Natural killer cell (primary cell): ENCODE results near the gene POLR1A. TPM values are rescaled to one million over a fixed set of nuclear protein-coding genes. Genes with fewer than 3 reads are reported as not detected.
A peak's percentile ranks its signal among the peaks of the same experiment; 100 is the strongest.

ENCODE experiments used
- ATAC-seq, 3 donors: fragments of 150-1000 bp in 2 of 3; fragments of 200-7000 bp in 1 of 3; cut with Tn5 transposase; 1 replicate in 1 of 3; 2 replicates in 2 of 3; pipeline ENCODE4 v1.10.0; 2021; ENCODE audit warnings: mild to moderate bottlenecking in 2 of 3, moderate library complexity in 2 of 3
- DNase-seq, 2 donors: peaks; one replicate each; pipeline versions ENCODE4 v3.0.0 to v3.0.0-alpha.2; 2013 to 2021; ENCODE audit warnings: mixed read lengths in 1 of 2
- H3K27ac ChIP-seq: one replicate; pipeline ENCODE4 v1.5.1; 2013; ENCODE audit warnings: mild to moderate bottlenecking, low read length
- H3K27me3 ChIP-seq: one replicate; pipeline ENCODE4 v1.6.1; 2013; ENCODE audit warnings: low read length; ENCODE audit not compliant: control insufficient read depth, insufficient read depth
- H3K36me3 ChIP-seq: one replicate; pipeline ENCODE4 v1.6.1; 2013; ENCODE audit warnings: low read length; ENCODE audit not compliant: control insufficient read depth, insufficient read depth
- H3K4me1 ChIP-seq: one replicate; pipeline ENCODE4 v1.6.1; 2013; ENCODE audit warnings: low read length; ENCODE audit not compliant: control insufficient read depth, insufficient read depth
- H3K4me3 ChIP-seq: one replicate; pipeline ENCODE4 v1.5.1; 2013; ENCODE audit warnings: low read length
- H3K9me3 ChIP-seq: one replicate; pipeline ENCODE4 v1.6.1; 2013; ENCODE audit warnings: low read length; ENCODE audit not compliant: control insufficient read depth, insufficient read depth
- H3K27ac Mint-ChIP-seq, 2 donors: one replicate each; pipeline ENCODE4 v1.8.0; 2022; ENCODE audit warnings: mild to moderate bottlenecking in 2 of 2, mixed read lengths in 2 of 2, moderate library complexity in 1 of 2
- H3K27me3 Mint-ChIP-seq, 2 donors: one replicate each; pipeline ENCODE4 v1.8.0; 2022; ENCODE audit warnings: low read depth in 2 of 2, mixed read lengths in 2 of 2
- H3K36me3 Mint-ChIP-seq: one replicate; pipeline ENCODE4 v1.8.0; 2022; ENCODE audit warnings: mixed read lengths
- H3K4me1 Mint-ChIP-seq, 2 donors: one replicate each; pipeline ENCODE4 v1.8.0; 2022; ENCODE audit warnings: mixed read lengths in 2 of 2
- H3K4me3 Mint-ChIP-seq: one replicate; pipeline ENCODE4 v1.8.0; 2022; ENCODE audit warnings: mild to moderate bottlenecking, moderate library complexity, mixed read lengths
- H3K9me3 Mint-ChIP-seq, 2 donors: one replicate each; pipeline ENCODE4 v1.8.0; 2022; ENCODE audit warnings: mixed read lengths in 2 of 2
- CTCF ChIP-seq: fragments of 200-600 bp; IDR thresholded peaks from one replicate; pipeline ENCODE4 v1.8.0; 2022; ENCODE audit warnings: antibody characterized with exemption
- WGBS: methylation state at CpG from one replicate; pipeline ENCODE4 v1.1.7; 2013; ENCODE audit warnings: missing lambda C conversion rate; ENCODE audit not compliant: insufficient coverage; 5-methylcytosine and 5-hydroxymethylcytosine counted together
- intact Hi-C: fragments of 100-400 bp; cut with micrococcal nuclease; formaldehyde crosslinking; loops from one replicate; pipeline ENCODE4 v1.14.2; 2022
- total RNA-seq, 4 donors: library from RNA; stranded (reverse); fragments of 120-200 nt in 1 of 4; gene quantifications; one replicate each; pipeline versions ENCODE4 v1.2.3 to v1.2.4, GENCODE V29; 2013 to 2022

The POLR1A gene
- total RNA-seq, 3 donors from 2014 or later (not counting 1 experiment from before 2014, with no cell fraction given) = 19.7 to 26.5 (median 22.8) TPM

- peaks cover 74% of the 10 kb centered on the region for H3K4me1 ChIP-seq
- peaks cover 55 to 70% of the 10 kb centered on the region in 2 donors for H3K4me1 Mint-ChIP-seq
- H3K36me3 ChIP-seq = peaks cover 14% of the 10 kb centered on the region
- peak; percentile 44 to 73 (median 55) for ATAC-seq
- H3K27ac ChIP-seq = peak overlapping the region; percentile 98
- peak overlapping the region; percentile 98 to 99 for H3K27ac Mint-ChIP-seq
- H3K27me3 Mint-ChIP-seq = no peaks in the 10 kb centered on the region
- no peak overlapping the region for H3K4me3 ChIP-seq
- 16% methylated on average over 12 of the region's 12 CpGs for WGBS
- H3K27me3 ChIP-seq = no peaks in the 10 kb centered on the region
- intact Hi-C loops = loop anchor here (2.0 to 5.0 kb wide), 4 partner anchors 40 to 345 kb away; partner anchors contain the start of gene GNLY
- peak overlapping the region; percentile 92 for H3K4me3 Mint-ChIP-seq
- H3K9me3 Mint-ChIP-seq = no peaks in the 10 kb centered on the region
- H3K36me3 Mint-ChIP-seq = no peaks in the 10 kb centered on the region
- TF ChIP-seq CTCF = no peak
- H3K9me3 ChIP-seq = no peaks in the 10 kb centered on the region
- DNase-seq = peak; percentile 60 to 68
Observed at GRCh38 chr2:86037141-86037794, 68.4 kb downstream of the POLR1A start.

- no peaks in the 10 kb centered on the region for H3K27me3 ChIP-seq
- Mint-ChIP-seq H3K9me3 (no peaks in the 10 kb centered on the region), H3K27ac (peak overlapping the region; percentile 98 to 99), H3K4me3 (peak overlapping the region; percentile 92), H3K4me1 (peaks cover 55 to 70% of the 10 kb centered on the region in 2 donors), H3K36me3 (no peaks in the 10 kb centered on the region), H3K27me3 (no peaks in the 10 kb centered on the region)
- TF ChIP-seq CTCF = no peak
- peak overlapping the region; percentile 98 for H3K27ac ChIP-seq
- 20% methylated on average over 7 of the region's 7 CpGs for WGBS
- no peaks in the 10 kb centered on the region for H3K9me3 ChIP-seq
- peak overlapping the region; percentile 10 for H3K4me3 ChIP-seq
- intact Hi-C loops = loop anchor here (1.0 to 5.0 kb wide), 5 partner anchors 39 to 344 kb away; partner anchors contain the start of gene GNLY
- DNase-seq (no peak), ATAC-seq (no peak)
- peaks cover 18% of the 10 kb centered on the region for H3K36me3 ChIP-seq
- peaks cover 74% of the 10 kb centered on the region for H3K4me1 ChIP-seq
Observed at GRCh38 chr2:86036669-86037138, 69.0 kb downstream of the POLR1A start.

GRCh38 chr2:86035883-86036668 lies 69.6 kb downstream of the POLR1A start:
- H3K4me3 ChIP-seq = peak overlapping the region; percentile 10
- H3K36me3 ChIP-seq = peaks cover 24% of the 10 kb centered on the region
- Mint-ChIP-seq H3K9me3 (no peaks in the 10 kb centered on the region), H3K27me3 (no peaks in the 10 kb centered on the region), H3K4me3 (peak overlapping the region; percentile 92), H3K27ac (peak overlapping the region; percentile 98 to 99), H3K36me3 (peaks cover under 1% of the 10 kb centered on the region), H3K4me1 (peaks cover 52 to 67% of the 10 kb centered on the region in 2 donors)
- intact Hi-C loops = loop anchor here (1.0 to 5.0 kb wide), 5 partner anchors 39 to 344 kb away; partner anchors contain the start of gene GNLY
- H3K27ac ChIP-seq = peak overlapping the region; percentile 98
- WGBS = 4% methylated on average over 10 of the region's 10 CpGs
- ATAC-seq (peak; percentile 33 to 55 (median 50)), DNase-seq (peak; percentile 57 to 90)
- H3K27me3 ChIP-seq = no peaks in the 10 kb centered on the region
- H3K9me3 ChIP-seq = no peaks in the 10 kb centered on the region
- TF ChIP-seq CTCF = no peak
- H3K4me1 ChIP-seq = peaks cover 68% of the 10 kb centered on the region
